GM10266 (cell line): ENCODE data around the gene FOXF1.

Source experiments
- DNase-seq: peaks from one replicate; pipeline ENCODE4 v3.0.0; 2012; ENCODE audit errors: extremely low spot score
- TF ChIP-seq, protein P1 (sequence below): IDR thresholded peaks from 2 replicates; pipeline ENCODE4 v1.5.1; 2012; ENCODE audit warnings: mild to moderate bottlenecking, low read depth; ENCODE audit not compliant: control insufficient read depth, insufficient read depth; ENCODE audit errors: missing control alignments

Gene FOXF1

DNA sequence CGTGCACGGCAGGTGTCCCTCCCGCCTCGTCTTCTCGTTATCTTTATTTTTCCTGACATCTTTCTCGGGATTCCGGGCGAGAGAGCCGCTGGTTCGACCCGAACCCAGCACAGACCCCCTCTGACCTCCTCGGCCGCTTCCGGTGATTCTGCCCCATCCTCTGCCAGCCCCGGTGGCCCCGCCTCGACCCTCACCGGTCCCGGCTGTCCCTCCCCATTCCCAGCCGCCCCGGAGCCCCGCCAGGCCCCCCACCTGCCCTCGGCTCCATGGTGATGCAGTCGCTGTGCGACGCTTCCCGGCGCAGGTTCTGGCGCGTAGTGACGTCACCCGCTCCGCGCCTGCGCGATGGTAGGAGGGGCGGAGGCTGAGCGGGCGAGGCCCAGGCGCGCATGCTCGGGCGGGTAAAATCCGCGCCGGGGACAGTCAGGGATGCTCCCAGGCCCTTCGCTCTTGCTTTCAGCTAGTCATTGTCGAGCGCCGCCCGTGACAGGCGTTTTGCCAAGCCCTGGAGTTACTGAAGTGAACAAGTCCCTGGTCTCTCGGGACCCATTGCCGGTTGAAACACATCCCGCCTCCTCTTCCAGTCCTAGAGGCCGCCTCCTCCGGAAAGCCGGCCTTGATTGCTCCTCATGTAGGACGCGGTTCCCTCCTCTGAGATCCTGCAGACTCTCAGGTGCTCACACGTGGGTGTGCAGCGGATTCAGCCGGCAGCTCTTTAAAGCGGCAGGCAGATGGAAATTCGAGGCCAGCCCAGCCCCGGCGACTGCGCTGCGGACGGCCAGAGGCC lies 44.8 kb downstream of the FOXF1 start, which contains the start of gene MTHFSD:
TSS of gene MTHFSD (minus strand) at position 319 of the 787 bp plus-strand sequence. CDS start at position 268, 51 bp downstream.
- DNase-seq: peak; percentile 97
- TF ChIP-seq, protein P1, sequence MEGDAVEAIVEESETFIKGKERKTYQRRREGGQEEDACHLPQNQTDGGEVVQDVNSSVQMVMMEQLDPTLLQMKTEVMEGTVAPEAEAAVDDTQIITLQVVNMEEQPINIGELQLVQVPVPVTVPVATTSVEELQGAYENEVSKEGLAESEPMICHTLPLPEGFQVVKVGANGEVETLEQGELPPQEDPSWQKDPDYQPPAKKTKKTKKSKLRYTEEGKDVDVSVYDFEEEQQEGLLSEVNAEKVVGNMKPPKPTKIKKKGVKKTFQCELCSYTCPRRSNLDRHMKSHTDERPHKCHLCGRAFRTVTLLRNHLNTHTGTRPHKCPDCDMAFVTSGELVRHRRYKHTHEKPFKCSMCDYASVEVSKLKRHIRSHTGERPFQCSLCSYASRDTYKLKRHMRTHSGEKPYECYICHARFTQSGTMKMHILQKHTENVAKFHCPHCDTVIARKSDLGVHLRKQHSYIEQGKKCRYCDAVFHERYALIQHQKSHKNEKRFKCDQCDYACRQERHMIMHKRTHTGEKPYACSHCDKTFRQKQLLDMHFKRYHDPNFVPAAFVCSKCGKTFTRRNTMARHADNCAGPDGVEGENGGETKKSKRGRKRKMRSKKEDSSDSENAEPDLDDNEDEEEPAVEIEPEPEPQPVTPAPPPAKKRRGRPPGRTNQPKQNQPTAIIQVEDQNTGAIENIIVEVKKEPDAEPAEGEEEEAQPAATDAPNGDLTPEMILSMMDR: no peak

DNA sequence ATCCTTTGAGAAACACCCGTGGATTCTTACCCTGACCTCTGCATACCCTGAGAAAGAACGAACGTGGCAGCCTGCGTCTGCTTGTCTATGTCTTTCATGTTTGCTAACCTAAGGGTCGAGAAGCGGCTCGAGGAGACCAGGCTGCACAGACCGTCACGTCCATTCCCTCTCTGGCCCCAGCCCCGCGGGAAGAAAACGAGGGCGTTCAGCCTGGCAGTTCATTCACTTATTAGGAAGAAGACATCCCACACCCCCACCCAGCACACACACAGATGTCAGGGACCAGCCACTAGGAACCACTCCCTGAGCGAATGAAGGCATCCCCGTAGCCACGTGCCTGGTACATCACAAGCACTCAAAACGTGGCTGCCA lies 45.4 kb downstream of the FOXF1 start:
- TF ChIP-seq, protein P1: no peak
- DNase-seq: no peak

DNA sequence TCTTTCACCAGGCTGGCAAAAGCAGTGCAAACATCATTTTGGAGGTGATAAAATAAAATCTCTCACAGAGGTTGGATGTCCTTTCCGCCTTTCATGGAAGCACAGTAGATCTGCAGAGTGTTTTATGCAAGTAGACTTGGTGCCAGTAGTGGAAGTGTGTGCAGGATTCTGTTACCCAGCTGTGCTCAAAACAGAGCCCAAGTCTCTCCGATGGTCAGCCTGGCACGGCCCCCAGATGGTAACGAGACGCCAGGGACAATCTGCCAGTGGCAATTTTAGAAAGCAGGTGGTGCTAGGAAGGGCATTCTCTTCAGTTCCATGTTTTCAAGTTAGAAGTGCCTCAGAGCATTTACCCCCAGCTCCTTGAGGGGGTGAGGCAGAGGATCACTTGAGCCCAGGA lies 46.2 kb downstream of the FOXF1 start:
- no peak for DNase-seq
- TF ChIP-seq, protein P1: no peak

DNA sequence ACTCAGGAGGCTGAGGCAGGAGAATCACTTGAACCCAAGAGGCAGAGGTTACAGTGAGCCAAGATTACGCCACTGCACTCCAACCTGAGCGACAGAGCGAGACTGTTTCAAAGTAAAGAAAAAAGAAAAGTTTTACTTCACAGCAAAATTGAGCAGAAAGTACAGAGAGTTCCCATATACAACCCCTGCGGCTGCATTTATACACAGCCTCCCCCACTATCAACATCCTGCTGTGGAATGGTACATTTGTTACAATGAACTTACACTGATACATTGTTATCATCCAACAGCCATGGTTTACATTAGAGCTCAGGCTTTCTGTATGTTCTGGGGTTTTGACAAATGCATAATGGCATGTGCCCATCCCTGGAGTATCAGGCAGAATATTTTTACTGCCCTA lies 47.3 kb downstream of the FOXF1 start:
- TF ChIP-seq, protein P1: no peak
- no peak for DNase-seq

DNA sequence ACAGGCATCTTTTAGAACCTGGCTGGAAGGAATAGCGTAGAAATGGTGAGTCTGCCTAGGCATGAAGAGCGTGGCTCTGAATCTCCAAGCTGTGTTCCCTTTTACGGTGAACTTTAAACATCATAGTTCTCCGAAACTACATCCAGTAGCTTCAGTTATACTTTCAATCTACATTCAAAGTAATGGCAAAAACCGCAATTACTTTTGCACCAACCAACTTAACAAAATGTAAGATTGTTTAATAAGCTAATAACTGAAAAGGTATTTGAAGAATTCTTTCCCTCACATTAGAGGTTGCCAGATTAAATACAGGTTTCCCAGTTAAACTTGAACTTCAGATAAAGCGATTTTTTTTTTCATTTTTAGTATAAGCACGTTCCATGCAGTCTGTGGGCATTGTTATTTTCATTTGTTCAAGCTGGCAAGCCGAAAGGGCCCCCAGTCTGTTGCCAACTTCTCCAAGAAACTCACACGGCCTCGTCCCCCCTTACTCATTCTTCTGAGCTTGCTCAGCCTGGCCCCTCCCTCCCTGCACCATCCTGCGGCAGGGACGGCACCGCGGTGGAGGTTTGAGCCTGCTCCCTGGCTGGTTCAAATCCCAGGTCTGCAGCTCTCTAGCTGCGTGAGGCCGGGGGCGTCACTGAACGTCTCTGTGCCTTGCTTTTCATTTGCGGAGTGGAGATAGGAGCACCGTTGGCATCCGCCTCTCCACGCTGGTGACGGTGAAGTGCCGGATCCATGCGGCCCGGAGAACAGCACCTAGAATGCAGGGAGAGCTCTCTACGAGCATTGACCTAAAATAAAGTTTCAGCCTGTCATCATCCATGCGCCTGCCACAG lies 48.2 kb downstream of the FOXF1 start:
- TF ChIP-seq, protein P1: no peak
- DNase-seq: no peak

DNA sequence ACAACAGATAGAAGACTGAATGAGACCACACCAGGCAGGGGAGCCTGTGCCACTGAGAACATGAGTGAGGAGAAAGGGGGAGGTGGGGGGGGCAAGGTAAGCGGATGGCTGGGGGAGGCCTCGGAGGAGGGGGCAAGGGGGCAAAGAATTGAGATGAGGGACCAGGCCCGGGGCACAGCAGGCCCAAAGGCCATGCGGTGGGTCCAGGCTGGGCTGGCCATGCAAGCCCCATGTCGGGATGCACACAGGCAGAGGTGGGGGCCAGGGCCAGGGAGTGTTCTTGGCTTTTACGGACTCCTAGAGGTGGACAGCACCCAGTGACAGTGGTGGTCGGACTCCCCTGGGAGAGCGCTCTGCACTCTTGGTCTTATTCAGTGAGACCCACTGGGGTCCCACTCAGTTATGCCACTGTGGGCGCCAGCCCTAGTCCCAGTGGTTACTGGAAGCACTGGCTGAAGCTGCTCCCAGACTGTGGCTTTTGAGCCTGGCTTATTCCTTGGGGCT lies 49.5 kb downstream of the FOXF1 start:
- no peak for DNase-seq
- TF ChIP-seq, protein P1: no peak
